Thyroid gland (tissue), 4 donors: ENCODE measurements around the gene PCBP4. TPM values are rescaled to one million over a fixed set of nuclear protein-coding genes. Genes with fewer than 3 reads are reported as not detected.

Source experiments
- DNase-seq, 2 donors: peaks; one replicate each; pipeline ENCODE4 v3.0.0-alpha.2; 2019
- H3K27ac ChIP-seq, 3 donors: fragments of 200-600 bp; sonication (generic); 1 replicate in 2 of 3; 2 replicates in 1 of 3; pipeline ENCODE4 v1.5.1; 2016 to 2019; ENCODE audit warnings: mild to moderate bottlenecking in 1 of 3, moderate library complexity in 1 of 3
- H3K27me3 ChIP-seq: fragments of 200-600 bp; sonication (generic); one replicate; pipeline ENCODE4 v1.5.1; 2019
- H3K36me3 ChIP-seq, 2 donors: fragments of 200-600 bp; sonication (generic); one replicate each; pipeline ENCODE4 v1.5.1; 2016 to 2019
- H3K4me1 ChIP-seq, 2 donors: fragments of 200-600 bp; sonication (generic); one replicate each; pipeline ENCODE4 v1.5.1; 2017 to 2019
- H3K4me3 ChIP-seq, 3 donors: fragments of 200-600 bp; sonication (generic); replicated peaks in 1 of 3; 1 replicate in 2 of 3; 2 replicates in 1 of 3; pipeline ENCODE4 v1.5.1; 2016; ENCODE audit warnings: mild to moderate bottlenecking in 1 of 3
- H3K9me3 ChIP-seq: fragments of 200-600 bp; sonication (generic); one replicate; pipeline ENCODE4 v1.5.1; 2017
- CTCF ChIP-seq, 6 experiments: fragments of 200-600 bp in 3 of 6; fragments of 450-650 bp in 3 of 6; sonication (generic) in 3 of 6; IDR thresholded peaks; one replicate each; pipeline ENCODE4 v1.5.1; 2016 to 2019; ENCODE audit warnings: antibody characterized with exemption in 6 of 6, mild to moderate bottlenecking in 2 of 6, inconsistent platforms in 1 of 6, moderate library complexity in 1 of 6
- POLR2A ChIP-seq, 2 donors: fragments of 450-650 bp; IDR thresholded peaks; one replicate each; pipeline ENCODE4 v1.6.1; 2017; ENCODE audit warnings: antibody characterized with exemption in 2 of 2, mild to moderate bottlenecking in 2 of 2, moderate library complexity in 1 of 2
- WGBS, 2 donors: methylation state at CpG; one replicate each; pipeline ENCODE4 v1.1.5; 2017; 5-methylcytosine and 5-hydroxymethylcytosine counted together
- intact Hi-C: fragments of 100-400 bp; cut with DNase I; formaldehyde crosslinking; loops from one replicate; pipeline ENCODE4 v1.15.1; 2023
- total RNA-seq, 4 donors: library from RNA; depleted of rRNA; stranded (reverse); fragments of >200 nt; gene quantifications; one replicate each; pipeline ENCODE4 v1.2.3, GENCODE V29; 2016

Gene PCBP4
- total RNA-seq, 4 donors from 2014 or later = 22.2 to 66.2 (median 41.1) TPM

- TF ChIP-seq CTCF (IDR thresholded peaks at IDR 0.05) (no peak), POLR2A (IDR thresholded peaks at IDR 0.05) (no peak)
- intact Hi-C loops = no loop called here
- H3K27me3 ChIP-seq = no peaks in the 10 kb centered on the region
- H3K36me3 ChIP-seq = peaks cover 41 to 44% of the 10 kb centered on the region in 2 donors
- no peak overlapping the region for H3K27ac ChIP-seq
- DNase-seq = no peak
- H3K4me3 ChIP-seq = no peak overlapping the region
- peaks cover 5 to 8% of the 10 kb centered on the region in 2 donors for H3K4me1 ChIP-seq
- WGBS, 2 donors = 95 to 97% methylated on average over 24 to 25 of the region's 25 CpGs
- H3K9me3 ChIP-seq = no peaks in the 10 kb centered on the region
Measured at GRCh38 chr3:51935886-51936755, 31.1 kb downstream of the PCBP4 start.

GRCh38 chr3:51934991-51935885, 32.0 kb downstream of the PCBP4 start:
- Histone ChIP-seq H3K27me3 (no peaks in the 10 kb centered on the region), H3K36me3 (peaks cover 41 to 44% of the 10 kb centered on the region in 2 donors), H3K4me1 (no peaks in the 10 kb centered on the region), H3K4me3 (no peak overlapping the region), H3K27ac (no peak overlapping the region), H3K9me3 (no peaks in the 10 kb centered on the region)
- WGBS, 2 donors = 89 to 96% methylated on average over 28 of the region's 28 CpGs
- intact Hi-C loops = no loop called here
- DNase-seq = no peak
- no peak for TF ChIP-seq CTCF (IDR thresholded peaks at IDR 0.05)
- TF ChIP-seq POLR2A (IDR thresholded peaks at IDR 0.05) = no peak

- 94 to 95% methylated on average over 6 to 10 of the region's 11 CpGs for WGBS, 2 donors
- no peak for DNase-seq
Measured at GRCh38 chr3:51934139-51934850, 33.0 kb downstream of the PCBP4 start.

GRCh38 chr3:51933471-51934138, 33.6 kb downstream of the PCBP4 start:
- H3K27ac ChIP-seq = no peak overlapping the region
- no peaks in the 10 kb centered on the region for H3K27me3 ChIP-seq
- 93 to 97% methylated on average over 11 to 13 of the region's 13 CpGs for WGBS, 2 donors
- no peak overlapping the region for H3K4me3 ChIP-seq
- TF ChIP-seq POLR2A (IDR thresholded peaks at IDR 0.05) (no peak), CTCF (IDR thresholded peaks at IDR 0.05) (no peak)
- intact Hi-C loops = no loop called here
- H3K36me3 ChIP-seq = peaks cover 41 to 44% of the 10 kb centered on the region in 2 donors
- H3K4me1 ChIP-seq = no peaks in the 10 kb centered on the region
- no peaks in the 10 kb centered on the region for H3K9me3 ChIP-seq
- DNase-seq = no peak

More at GRCh38 chr3:51934139-51934850, 33.0 kb downstream of the PCBP4 start:
- Histone ChIP-seq H3K9me3 (no peaks in the 10 kb centered on the region), H3K36me3 (peaks cover 41 to 44% of the 10 kb centered on the region in 2 donors), H3K4me1 (no peaks in the 10 kb centered on the region), H3K4me3 (no peak overlapping the region), H3K27me3 (no peaks in the 10 kb centered on the region), H3K27ac (no peak overlapping the region)
- TF ChIP-seq POLR2A (IDR thresholded peaks at IDR 0.05) (no peak), CTCF (IDR thresholded peaks at IDR 0.05) (no peak)
- intact Hi-C loops = no loop called here
